ENCODE measurements around the gene SLC25A2.

- no peak for TF ChIP-seq CTCF (IDR thresholded peaks at IDR 0.05)
- TF ChIP-seq POLR2A (IDR thresholded peaks at IDR 0.05), result no peak
Measured at GRCh38 chr5:141343953-141344463, 40.2 kb upstream of the SLC25A2 start.
